ENCODE measurements around the gene ADGRL1.
"Not testable (repeated sequence)": the region's sequence is repeated elsewhere in the genome, so short reads cannot be mapped to it uniquely, and the experiment has no call there.

The ADGRL1 gene

DNA sequence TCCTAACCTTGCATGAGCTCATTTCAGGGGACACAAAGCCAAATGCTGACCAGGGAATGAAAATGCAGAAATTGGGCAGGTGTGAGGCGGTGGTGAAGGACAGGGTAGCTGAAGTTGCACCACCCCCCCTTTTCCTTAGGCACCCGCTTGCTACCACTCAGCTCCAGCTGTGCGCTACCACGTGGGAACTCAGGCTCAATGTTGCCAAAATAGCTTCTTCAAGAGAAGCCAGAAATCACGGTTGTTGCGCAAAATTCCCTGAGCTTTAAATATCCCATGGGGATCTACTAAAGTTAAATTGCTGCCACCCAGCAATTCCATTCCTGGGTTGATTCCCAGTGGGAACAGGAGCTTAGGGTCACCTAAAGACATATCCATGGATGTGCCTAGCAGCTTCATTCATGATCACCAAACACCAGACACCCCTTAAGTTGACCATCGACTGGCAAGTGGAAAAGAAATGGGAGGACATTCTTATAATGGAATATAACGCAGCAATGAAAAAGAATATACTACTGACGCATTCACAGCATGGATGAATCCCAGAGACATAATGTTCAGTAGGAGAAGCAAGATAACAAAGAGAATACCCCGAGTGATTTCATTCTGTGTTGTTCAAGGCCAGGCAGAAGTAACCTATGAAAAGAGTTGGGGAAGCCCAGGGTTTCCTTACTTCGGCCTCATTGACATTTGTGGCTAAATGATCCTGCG is 12.8 kb upstream of the ADGRL1 start:
- no peak for DNase-seq (ENCODE audit: low read depth in 2 of 2)

GRCh38 chr19:14217886-14218285 is 11.9 kb upstream of the ADGRL1 start:
- not testable (repeated sequence) for DNase-seq (ENCODE audit: low read depth in 2 of 2)

DNA sequence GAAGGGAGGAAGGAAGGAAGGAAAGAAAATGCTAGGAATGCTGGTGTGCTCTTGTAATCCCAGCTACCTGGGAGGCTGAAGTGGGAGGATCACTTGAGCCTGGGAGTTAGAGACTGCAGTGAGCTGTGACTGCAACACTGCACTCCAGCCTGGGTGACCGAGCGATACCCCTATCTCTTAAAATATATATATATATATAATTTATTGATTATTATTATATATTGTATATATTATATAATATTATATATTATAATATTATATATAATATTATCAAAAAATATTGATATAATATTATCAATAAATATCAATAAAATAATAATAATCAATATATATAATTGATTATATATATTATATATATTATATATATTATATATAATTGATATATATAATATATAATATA is 8.6 kb upstream of the ADGRL1 start:
- no peak for DNase-seq (ENCODE audit: low read depth in 2 of 2)

- DNase-seq (ENCODE audit: low read depth in 2 of 2), result not testable (repeated sequence)
Observed at GRCh38 chr19:14210182-14210581, 4.2 kb upstream of the ADGRL1 start.

DNA sequence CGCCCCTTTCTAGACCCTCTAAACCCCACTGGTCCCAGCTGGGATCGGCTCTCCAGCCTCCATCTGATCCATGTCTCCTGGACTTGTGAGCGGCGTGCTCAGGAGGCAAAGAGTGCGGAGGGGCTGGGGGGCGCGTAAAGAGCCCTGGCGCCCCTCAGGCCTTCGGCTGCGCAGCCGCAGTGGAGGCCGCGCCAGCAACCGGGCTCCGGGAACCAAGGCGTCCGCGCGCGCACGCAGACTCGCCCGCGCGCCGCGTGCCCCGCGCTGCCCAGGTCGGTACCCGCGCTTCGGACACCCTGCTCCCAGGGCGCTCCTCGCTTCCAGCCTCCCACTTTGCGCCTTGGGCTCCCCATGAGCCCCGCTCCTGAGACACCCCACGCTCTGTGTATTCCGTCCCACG is 3.4 kb upstream of the ADGRL1 start:
- DNase-seq (ENCODE audit: low read depth in 2 of 2), result not testable (repeated sequence)

DNA sequence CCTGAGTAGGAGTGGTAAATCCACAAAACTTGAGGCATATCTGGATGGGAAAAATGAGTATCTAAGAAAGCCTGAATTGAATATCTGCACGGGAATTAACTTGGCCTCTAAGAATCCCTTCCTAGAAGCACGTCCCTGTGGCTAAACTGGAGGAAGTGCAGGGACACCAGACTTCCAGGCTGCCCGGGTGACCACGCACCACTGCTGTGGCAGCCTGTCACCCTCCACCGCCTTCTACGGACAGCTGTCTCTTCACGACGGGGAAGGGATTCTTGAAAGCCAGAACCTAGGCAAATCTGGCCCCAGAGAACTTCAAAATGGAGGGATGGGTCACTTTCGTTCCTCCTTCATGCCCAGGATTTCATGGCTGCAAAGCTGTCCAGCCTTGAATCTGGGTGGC is 2.5 kb upstream of the ADGRL1 start:
- not testable (repeated sequence) for DNase-seq (ENCODE audit: low read depth in 2 of 2)

- not testable (repeated sequence) for DNase-seq (ENCODE audit: low read depth in 2 of 2)
Observed at GRCh38 chr19:14207796-14208195, 1.8 kb upstream of the ADGRL1 start.

- DNase-seq (ENCODE audit: low read depth in 2 of 2), result peak; percentile 51 to 66
Observed at GRCh38 chr19:14206737-14207726, 1.1 kb upstream of the ADGRL1 start.

- DNase-seq (ENCODE audit: low read depth in 2 of 2), result not testable (repeated sequence)
Observed at GRCh38 chr19:14206308-14206707, 339 bp upstream of the ADGRL1 start.

GRCh38 chr19:14204676-14205451 is 1.1 kb downstream of the ADGRL1 start:
- not testable (repeated sequence) for DNase-seq (ENCODE audit: low read depth in 2 of 2)

- DNase-seq (ENCODE audit: low read depth in 2 of 2), result not testable (repeated sequence)
Observed at GRCh38 chr19:14204219-14204618, 1.8 kb downstream of the ADGRL1 start.

GRCh38 chr19:14203788-14204187 is 2.2 kb downstream of the ADGRL1 start:
- DNase-seq (ENCODE audit: low read depth in 2 of 2), result not testable (repeated sequence)

DNA sequence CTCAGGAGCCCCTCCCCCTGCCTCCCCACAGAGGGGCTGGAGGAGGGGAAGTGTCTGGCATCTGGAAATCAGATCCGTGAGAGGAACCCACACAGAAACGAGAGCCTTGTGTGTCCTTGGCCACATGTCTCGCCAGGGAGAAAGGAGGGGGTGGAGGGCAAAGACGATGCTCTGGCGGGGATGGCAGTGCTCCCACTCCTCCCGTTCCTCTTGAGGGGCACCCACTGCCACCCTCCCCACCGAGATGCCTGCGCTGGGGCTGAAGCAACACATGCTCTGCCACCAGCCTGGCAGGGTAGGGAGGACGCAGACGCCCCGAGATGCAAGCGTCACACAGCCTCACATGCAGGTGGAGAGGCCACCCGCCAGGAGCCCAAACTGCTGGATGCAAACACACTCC is 2.8 kb downstream of the ADGRL1 start:
- DNase-seq (ENCODE audit: low read depth in 2 of 2), result no peak

DNA sequence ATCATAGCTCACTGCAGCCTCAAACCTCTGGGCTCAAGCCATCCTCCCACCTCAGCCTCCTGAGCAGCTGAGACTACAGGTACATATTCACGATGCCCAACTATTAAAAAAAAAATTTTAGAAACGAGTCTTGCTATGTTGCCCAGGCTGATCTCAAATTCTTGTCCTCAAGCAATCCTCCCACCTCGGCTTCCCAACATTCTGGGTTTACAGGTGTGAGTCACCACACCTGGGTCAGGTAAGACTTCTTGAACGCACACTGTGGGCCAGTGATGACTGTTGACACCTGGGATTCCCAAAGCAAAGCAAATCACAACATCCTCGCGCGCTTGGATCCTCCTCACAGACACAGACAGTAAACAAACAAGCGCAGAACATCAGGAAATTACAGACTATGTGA is 4.5 kb downstream of the ADGRL1 start:
- DNase-seq (ENCODE audit: low read depth in 2 of 2), result not testable (repeated sequence)

DNA sequence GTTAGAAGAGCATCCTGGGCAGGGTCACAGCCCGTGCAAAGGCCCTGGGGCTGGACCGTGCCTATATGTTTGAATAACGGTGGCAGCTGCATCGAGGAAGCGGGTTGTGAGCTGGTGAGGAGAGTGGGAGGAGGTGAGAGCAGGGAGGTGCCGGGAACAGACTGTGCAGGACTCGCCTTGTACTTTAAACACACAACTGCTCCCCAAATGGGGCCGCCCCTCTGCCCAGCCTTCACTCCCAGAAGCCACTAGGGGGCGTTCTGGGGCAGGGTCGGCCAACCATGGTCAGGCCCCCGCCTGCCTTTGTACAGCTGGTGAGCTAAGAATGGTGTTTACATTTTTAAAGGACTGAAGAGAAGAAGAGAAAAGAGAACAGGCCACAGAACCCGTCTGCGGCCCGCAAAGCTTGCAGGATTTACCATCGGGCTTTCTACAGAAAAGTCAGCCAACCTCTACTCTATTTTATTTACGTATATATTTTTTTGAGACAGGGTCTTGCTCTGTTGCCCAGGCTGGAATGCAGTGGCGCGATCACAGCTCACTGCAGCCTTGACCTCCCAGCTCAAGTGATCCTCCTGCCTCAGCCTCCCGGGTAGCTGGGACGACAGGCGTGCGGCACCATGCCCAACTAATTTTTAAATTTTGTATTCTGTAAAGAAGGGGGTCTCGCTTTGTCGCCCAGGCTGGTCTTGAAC is 5.7 kb downstream of the ADGRL1 start:
- not testable (repeated sequence) for DNase-seq (ENCODE audit: low read depth in 2 of 2)

GRCh38 chr19:14198384-14199376 is 7.3 kb downstream of the ADGRL1 start:
- DNase-seq (ENCODE audit: low read depth in 2 of 2), result no peak

DNA sequence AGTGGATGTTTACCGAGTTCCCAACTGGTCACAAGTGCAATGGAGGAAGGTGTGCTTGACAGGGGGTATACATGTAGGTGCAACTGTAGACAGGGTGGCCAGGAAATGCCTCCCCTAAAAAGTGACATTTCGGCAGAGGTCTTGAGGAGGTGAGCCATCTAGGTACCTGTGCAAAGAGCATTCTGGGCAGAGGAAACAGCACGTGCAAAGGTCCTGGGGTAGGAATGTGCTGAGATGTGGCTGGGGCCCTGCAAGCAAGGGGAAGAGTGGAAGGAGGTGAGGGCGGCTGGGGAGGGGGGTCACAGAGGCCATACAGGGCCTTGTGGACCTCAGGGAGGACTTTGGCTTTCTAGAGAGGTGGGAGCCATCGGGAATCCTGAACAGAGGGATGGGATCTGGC is 8.1 kb downstream of the ADGRL1 start:
- no peak for DNase-seq (ENCODE audit: low read depth in 2 of 2)

GRCh38 chr19:14197288-14197687 is 8.7 kb downstream of the ADGRL1 start:
- DNase-seq (ENCODE audit: low read depth in 2 of 2), result not testable (repeated sequence)

DNA sequence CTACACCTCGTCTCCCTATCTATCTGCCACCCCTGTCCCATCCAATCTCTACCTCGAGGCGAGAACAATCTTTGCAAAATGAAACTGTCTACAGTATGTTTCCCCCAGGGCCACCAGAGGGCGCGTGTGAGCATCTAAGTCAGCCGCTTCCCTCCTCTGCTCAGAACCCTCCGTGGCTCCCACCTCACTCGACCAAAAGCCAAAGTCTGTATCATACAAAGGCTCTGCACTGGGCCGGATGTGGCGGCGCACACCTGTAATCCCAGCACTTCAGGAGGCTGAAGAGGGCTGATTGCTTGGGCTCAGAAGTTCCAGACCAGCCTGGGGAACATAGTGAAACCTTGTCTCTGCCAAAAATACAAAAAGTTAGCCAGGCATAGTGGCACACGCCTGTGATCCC is 9.9 kb downstream of the ADGRL1 start:
- peak; percentile 50 to 71 for DNase-seq (ENCODE audit: low read depth in 2 of 2)

GRCh38 chr19:14195216-14195615 is 10.8 kb downstream of the ADGRL1 start:
- DNase-seq (ENCODE audit: low read depth in 2 of 2), result not testable (repeated sequence)

Data from stimulated activated CD8-positive, alpha-beta memory T cell treated with anti-CD3 and anti-CD28 coated beads, Interleukin-7, amount 100 ng/mL, for 1 hour (primary cell).